ENCODE data around the gene SMAD3.

DNA sequence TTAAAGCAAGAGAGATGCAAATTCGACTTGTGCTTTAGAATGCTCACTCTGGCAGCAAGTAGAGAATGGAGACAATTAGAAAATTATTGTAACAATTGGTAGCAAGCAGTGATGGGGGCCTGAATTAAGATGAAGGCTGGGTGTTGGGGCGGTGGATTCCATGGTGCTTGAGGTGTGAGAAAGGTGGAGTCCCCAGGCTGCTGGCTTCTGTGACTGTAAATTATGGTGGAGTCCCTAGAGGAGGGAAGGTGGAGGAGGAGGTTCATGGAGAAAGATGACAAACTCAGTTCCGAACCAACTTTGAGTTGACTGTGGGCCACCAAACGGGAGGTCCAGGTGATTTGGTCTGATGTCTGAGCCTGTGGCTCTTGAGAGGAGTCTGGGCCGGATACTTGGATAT is 10.7 kb upstream of the SMAD3 start:
- TF ChIP-seq TAF1 (IDR thresholded peaks at IDR 0.05; ENCODE audit: borderline replicate concordance, low read depth, low read length), result no peak
- TF ChIP-seq POLR2A (IDR thresholded peaks at IDR 0.05; ENCODE audit: low read depth, low read length), result no peak
- TF ChIP-seq, protein P1, sequence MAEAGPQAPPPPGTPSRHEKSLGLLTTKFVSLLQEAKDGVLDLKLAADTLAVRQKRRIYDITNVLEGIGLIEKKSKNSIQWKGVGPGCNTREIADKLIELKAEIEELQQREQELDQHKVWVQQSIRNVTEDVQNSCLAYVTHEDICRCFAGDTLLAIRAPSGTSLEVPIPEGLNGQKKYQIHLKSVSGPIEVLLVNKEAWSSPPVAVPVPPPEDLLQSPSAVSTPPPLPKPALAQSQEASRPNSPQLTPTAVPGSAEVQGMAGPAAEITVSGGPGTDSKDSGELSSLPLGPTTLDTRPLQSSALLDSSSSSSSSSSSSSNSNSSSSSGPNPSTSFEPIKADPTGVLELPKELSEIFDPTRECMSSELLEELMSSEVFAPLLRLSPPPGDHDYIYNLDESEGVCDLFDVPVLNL (IDR thresholded peaks at IDR 0.05; ENCODE audit: low read depth, low read length), result no peak
